Measurements from ENCODE around the gene ZBTB24.
A peak's percentile ranks its signal among the peaks of the same experiment; 100 is the strongest.

Gene ZBTB24

GRCh38 chr6:109498936-109499335 lies 15.9 kb upstream of the ZBTB24 start:
- DNase-seq (ENCODE audit: low spot score): no peak

- no peak for DNase-seq (ENCODE audit: low spot score)
Measured at GRCh38 chr6:109498052-109498451, 15.0 kb upstream of the ZBTB24 start.

GRCh38 chr6:109496036-109496772 lies 13.2 kb upstream of the ZBTB24 start:
- no peak for DNase-seq (ENCODE audit: low spot score)

- DNase-seq (ENCODE audit: low spot score): no peak
Measured at GRCh38 chr6:109493865-109494264, 10.8 kb upstream of the ZBTB24 start.

DNA sequence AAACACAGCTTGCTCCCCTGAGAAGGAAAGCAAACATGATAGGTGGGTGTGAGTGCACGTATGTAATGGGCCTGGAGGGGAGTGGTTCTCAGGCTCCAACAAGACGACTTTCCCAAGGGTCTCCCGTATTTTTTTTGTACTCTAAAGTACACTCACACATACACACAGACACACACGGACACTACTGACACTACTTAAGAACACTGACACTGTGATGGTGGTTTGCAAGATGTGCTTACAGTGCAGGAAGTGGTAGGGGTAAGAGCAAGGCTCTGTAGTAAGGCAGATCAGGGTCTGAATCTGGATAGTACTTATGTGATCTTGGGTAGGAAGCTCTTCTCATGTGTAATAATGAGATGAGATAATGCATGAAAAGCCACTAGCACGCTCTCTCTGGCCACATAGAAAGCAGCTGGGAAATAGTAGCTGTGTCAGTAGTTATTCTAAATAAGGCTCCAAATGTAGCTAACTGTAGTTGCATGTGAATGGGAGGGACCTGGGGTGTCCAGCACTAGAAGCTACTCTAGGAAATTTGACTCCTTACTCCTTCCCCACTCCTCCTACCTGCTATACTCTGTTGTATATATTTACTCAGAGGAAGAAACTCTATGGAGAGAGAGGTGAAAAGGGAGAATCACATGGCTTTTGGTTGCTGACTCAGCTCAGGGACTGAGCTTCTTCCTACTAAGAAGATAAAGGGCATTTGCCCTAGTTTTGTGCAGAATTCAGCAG lies 8.4 kb upstream of the ZBTB24 start:
- DNase-seq (ENCODE audit: low spot score): no peak

DNA sequence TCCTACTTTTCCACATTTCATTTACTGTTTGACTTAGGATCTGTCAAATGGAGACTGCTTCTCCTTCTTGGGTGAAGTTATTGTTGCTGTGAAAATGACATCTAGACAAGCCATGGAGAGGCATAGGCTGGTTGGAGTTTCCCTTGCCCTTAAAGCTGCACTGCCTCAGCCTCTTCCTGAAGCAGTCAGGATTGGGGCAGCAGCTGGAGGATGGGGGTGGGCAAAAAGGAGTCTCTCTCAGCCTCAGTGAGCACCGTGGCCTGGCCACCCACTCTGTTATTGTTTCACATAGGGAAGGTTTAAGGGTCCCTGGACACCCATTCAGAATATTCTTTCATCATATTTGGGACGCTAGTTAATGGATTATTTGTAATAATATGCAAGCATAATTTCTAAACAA lies 7.7 kb upstream of the ZBTB24 start:
- no peak for DNase-seq (ENCODE audit: low spot score)

DNA sequence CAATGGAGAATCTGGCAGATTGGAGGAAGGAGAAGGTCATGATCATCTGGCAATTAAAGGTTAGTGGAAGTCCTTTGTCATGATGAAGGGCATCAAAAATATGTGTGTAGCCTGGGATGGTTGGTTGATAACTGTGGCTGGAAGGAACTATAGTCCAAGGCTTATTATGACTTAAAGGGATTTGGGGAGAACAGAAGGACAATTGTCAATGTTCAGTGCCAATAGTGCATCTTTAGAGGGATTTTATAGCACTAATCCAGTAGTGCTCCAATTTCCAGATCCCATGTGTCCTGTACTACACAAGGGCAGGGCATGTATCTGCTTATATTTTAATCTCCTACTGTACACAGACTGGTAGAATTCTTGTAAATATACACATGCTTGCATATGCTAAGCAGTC lies 5.0 kb upstream of the ZBTB24 start:
- DNase-seq (ENCODE audit: low spot score): peak; percentile 49

DNA sequence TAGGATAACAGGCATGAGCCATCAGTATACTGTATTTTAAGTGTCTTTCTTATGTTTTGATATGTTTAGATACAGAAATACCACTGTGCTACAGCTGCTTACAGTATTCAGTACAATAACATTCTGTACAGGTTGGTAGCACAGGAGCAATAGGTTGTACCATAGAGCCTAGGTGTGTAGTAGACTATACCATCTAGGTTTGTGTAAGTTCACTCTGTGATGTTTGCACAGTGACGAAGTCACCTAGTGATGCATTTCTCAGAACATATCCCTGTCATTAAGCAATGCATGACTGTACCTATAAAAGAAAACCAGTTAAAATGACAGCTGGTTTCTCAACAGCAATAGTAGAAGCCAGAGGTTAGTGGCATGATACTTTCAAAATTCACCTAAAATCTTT lies 3.0 kb upstream of the ZBTB24 start:
- DNase-seq (ENCODE audit: low spot score): no peak

DNA sequence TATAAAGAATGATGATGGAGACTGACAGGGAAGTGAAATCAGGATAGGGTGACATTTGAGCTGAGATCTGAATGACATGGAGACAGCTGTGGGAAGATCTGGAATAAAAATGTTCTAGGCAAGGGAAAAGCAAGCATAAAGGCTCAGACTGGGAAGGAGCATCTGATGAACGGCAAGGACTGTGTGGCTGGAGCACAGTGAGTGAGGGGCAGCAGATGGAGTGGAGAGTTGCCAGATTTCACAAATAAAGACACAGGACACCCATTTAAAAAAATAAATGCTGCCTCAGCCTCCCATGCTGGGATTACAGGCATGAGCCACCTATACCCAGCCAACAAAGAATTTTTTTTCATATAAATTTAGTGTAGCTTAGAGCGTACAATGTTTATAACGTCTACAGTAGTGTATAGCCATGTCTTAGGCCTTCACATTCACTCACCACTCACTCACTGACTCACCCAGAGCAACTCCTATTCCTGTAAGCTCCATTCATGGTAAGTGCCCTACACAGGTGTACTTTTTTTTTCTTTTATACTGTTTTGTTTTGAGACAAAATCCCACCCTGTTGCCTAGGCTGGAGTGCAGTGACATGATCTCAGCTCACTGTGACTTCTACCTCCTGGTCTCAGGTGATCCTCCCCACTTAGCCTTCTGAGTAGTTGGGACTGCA lies 2.4 kb upstream of the ZBTB24 start:
- no peak for DNase-seq (ENCODE audit: low spot score)

DNA sequence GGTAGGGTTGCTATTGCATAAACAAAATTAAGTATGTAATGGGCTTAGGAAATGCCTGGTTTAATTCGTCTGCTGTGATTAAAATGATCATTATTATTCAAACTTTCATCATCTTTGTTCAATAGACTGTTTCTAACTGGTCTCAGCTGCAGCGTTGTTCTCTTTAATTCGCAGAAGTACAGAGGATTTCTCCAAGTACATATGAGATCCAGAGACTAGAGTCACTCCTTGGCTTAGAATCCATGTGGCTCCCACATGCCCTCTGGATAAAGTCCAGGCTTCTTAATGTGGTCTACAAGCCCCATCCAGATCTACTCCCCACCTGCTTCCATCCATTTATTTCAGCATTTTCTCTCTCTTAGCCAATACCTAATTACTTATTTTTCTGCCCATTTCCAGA lies 1.1 kb upstream of the ZBTB24 start:
- DNase-seq (ENCODE audit: low spot score): no peak

DNA sequence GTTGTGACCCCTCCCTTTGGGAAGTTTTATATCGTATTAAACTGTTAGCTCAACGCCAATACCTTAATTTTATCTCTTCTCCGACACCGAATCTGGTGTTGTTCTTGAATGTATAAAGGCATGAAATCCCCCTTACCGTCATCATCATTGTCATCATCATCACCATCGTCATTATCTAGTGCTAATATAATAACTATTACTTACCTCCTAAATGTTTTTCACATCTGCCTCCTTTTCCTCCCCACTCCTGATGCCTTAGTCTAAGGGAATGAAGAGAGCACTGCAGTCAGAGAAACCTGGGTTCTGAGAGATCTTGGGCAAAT lies 677 bp upstream of the ZBTB24 start:
- DNase-seq (ENCODE audit: low spot score): no peak

DNA sequence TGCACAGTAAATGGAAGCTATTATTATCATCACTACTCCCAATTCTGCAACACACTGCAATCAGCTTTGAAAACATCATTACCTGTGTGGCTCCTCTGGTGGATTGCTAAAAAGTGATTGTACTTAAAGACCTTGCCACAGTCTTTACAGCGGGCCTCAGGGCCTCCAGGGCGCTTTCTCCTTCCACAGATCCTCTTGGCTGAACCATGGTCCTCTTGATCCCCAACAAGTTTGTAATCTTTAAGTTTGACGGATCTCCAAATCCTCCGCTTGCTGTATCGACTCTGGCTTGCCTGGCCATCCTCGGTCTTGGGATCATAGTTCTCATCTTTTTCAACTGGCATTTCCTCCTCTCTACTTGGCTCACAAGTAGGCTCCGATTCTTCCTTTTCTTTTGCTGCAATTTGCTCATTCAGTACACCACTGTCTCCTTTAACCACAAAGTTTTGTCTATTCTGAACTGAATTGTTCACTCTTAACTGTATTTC lies 2.0 kb downstream of the ZBTB24 start:
- DNase-seq (ENCODE audit: low spot score): no peak

DNA sequence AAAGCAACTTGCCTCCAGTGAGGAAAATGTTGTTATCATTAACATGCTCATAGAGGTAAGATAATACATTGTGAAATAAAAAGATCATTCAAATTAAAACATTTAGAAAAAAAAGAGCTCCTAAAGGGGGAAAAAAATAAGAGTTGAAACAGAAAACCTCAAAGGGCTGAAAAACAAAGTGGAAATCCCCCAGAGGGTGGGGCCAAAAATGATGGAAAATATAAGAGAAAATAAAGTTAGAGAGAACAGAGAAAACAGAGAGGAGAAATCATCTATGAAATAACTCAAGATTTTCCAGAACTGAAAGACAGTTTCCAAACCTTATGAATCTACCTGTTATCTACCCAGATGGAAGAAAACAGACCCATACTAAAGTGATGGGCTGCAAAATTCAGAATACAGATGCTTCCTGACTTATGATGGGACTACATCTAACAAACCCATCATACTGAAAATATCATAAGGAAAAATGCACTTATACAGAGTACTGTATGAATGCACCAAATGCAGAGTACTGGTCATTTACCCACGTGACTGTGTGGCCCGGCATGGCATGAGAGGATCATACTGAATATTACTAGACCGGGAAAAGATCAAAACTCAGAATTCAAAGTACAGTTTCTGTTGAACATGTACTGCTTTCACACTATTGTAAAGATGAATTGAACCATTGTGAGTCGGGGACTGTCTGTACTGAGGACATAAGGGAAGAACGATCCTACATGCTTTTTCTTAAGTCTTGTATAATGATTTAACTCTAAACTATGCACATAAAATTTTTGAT lies 4.0 kb downstream of the ZBTB24 start:
- DNase-seq (ENCODE audit: low spot score): no peak

DNA sequence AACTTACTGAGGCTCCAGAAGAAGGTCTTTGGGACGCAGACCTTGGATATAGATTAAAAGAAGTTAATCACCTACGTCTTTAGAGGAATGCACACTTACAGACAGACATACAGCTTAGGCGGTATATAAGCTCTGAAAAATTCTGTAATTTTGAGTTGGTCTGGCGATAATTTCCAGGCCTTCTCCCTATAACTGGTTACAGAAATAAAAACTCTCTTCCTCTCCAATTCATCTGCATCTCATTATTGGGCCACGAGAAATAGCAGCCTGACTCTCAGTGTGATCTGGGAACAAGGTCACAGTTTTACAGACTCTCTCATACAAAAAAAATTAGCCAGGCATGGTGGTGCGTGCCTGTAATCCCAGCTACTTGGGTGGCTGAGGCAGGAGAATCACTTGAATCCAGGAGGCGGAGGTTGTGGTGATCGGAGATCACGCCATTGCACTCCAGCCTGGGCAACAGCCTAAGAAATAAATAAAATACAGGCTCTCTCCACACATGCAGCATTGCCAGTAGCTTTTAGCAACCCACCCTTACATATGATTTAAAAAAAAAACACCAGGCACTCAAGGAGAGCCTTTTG lies 4.7 kb downstream of the ZBTB24 start:
- no peak for DNase-seq (ENCODE audit: low spot score)

GRCh38 chr6:109477725-109478124 lies 5.3 kb downstream of the ZBTB24 start:
- no peak for DNase-seq (ENCODE audit: low spot score)

DNA sequence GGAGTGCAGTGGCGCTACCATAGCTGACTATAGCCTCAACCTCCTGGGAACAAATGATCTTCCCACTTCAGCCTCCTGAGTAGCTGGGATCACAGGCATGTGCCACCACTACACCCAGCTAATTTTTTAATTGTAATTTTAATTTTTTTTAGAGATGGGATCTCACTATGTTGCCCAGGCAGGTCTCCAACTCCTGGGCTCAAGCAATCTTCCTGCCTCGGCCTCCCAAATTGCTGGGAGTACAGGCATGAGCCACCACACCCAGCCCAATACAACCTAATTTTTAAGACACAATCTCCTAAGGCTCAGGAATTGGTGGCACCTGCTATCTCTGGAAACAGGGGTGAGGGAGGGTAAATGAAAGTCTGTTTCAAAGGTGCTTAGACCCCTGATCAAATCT lies 5.8 kb downstream of the ZBTB24 start:
- DNase-seq (ENCODE audit: low spot score): no peak

DNA sequence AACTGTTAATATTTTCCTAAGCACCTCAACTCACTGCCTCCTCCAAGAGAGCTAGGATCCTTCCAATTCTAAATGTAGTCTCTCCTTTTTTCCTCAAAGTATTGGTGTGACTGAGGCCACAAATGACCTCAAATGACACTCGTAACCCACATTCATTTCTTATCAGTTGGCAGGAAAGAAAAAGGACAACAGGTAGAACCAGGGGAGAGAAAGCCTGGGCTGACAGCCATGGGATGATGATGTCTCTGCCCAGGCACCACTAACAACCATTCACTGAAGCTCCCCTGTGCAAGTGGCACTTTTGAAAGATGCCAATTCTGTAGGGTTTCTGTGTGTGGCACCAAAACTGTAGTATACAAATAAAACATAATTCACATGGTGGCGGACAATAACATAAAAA lies 7.4 kb downstream of the ZBTB24 start:
- no peak for DNase-seq (ENCODE audit: low spot score)

GRCh38 chr6:109474995-109475394 lies 8.0 kb downstream of the ZBTB24 start:
- DNase-seq (ENCODE audit: low spot score): no peak

DNA sequence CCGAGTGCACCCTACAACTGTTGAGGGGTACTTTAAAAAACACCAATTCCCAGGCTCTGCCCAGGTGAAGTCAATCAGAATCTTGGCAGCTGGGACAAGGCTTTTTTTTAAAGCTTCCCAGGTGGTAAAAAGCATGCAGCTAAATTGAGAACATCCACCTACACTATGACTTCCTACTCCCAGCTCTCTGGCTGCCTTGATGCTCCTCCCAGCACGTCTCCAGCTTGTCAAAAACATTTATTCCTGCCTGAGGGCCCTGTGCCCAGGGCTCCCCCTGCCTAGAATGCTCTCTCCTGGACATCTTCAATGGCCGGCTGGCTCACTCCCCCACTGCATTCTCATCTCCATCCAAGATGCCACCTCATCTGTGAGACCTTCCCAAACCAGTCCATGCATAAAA lies 9.9 kb downstream of the ZBTB24 start:
- DNase-seq (ENCODE audit: low spot score): no peak

DNA sequence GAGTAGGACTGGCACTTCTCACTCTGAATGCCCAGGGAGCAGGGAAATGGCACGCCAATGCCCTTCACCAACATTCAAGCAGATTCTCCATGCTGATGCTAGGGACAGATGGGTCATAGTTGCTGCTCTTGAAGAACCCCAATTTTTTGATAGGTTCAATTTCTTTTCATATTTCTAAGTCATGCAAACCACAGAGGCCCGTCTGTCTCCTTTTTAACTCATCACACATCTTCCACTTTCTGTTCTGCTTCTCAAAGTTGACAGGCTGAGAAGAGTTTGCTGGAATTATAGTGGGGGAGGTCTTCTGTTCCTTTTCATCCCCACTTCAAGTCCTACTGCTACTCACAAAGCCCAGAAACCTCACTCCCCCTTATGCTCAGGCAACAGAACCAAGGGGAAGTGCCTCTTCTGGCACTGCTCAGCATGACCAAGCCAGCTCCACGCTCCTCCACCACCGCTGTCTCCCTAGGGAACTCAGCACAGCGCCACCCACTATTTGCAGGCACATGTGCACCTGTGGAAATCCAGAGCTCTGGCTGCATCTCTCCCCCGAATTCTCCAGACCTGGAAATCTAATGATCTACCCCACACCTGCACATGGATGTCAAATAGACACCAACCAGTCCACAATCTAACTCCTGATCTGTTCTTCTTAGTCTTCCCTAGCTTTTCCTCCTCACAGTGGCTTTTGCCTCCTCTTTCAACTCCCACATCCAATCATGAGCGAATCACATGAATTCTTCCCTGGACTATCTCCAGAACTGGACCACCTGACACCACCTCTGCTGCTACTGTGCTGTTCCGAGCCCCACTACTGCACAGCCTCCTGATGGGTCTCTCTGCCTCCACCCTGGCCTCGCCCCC lies 10.7 kb downstream of the ZBTB24 start:
- DNase-seq (ENCODE audit: low spot score): no peak

Data from D341Med (cell line).